ENCODE results near the gene ARHGAP30.

DNA sequence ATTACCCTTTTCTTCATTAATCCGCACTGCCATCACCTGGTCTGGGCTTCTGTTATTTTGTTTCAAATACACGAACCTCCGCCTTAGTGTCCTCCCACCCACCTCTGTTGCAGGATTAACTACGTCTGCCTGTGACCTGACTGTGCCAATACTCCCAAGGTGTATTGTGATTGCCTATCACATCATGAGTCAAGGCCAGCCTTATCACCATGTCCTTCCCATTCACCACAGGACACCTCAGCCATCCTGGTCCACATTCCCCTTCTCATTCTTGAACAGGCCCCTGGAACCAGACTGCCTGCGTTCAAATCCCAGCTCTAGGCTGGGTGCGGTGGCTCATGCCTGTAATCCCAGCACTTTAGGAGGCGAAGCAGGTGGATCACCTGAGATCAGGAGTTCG, 63.1 kb downstream of the ARHGAP30 start:
- TF ChIP-seq TAF1 (IDR thresholded peaks at IDR 0.05; ENCODE audit: low read depth) (no peak), RAD21 (IDR thresholded peaks at IDR 0.05; ENCODE audit: low read depth) (no peak), FOXM1 (IDR thresholded peaks at IDR 0.05; ENCODE audit: borderline replicate concordance, low read depth) (no peak), ZBTB7A (IDR thresholded peaks at IDR 0.05; ENCODE audit: low read depth) (no peak), EP300 (IDR thresholded peaks at IDR 0.05; ENCODE audit: borderline replicate concordance) (no peak), EGR1 (IDR thresholded peaks at IDR 0.05) (no peak), CREB1 (IDR thresholded peaks at IDR 0.05; ENCODE audit: low read depth) (no peak), YY1 (IDR thresholded peaks at IDR 0.05; ENCODE audit: low read depth) (no peak), CEBPB (IDR thresholded peaks at IDR 0.05) (no peak), NFIC (IDR thresholded peaks at IDR 0.05) (no peak)
- TF ChIP-seq, protein P1, sequence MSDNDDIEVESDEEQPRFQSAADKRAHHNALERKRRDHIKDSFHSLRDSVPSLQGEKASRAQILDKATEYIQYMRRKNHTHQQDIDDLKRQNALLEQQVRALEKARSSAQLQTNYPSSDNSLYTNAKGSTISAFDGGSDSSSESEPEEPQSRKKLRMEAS (IDR thresholded peaks at IDR 0.05): no peak
- TF ChIP-seq, protein P2, sequence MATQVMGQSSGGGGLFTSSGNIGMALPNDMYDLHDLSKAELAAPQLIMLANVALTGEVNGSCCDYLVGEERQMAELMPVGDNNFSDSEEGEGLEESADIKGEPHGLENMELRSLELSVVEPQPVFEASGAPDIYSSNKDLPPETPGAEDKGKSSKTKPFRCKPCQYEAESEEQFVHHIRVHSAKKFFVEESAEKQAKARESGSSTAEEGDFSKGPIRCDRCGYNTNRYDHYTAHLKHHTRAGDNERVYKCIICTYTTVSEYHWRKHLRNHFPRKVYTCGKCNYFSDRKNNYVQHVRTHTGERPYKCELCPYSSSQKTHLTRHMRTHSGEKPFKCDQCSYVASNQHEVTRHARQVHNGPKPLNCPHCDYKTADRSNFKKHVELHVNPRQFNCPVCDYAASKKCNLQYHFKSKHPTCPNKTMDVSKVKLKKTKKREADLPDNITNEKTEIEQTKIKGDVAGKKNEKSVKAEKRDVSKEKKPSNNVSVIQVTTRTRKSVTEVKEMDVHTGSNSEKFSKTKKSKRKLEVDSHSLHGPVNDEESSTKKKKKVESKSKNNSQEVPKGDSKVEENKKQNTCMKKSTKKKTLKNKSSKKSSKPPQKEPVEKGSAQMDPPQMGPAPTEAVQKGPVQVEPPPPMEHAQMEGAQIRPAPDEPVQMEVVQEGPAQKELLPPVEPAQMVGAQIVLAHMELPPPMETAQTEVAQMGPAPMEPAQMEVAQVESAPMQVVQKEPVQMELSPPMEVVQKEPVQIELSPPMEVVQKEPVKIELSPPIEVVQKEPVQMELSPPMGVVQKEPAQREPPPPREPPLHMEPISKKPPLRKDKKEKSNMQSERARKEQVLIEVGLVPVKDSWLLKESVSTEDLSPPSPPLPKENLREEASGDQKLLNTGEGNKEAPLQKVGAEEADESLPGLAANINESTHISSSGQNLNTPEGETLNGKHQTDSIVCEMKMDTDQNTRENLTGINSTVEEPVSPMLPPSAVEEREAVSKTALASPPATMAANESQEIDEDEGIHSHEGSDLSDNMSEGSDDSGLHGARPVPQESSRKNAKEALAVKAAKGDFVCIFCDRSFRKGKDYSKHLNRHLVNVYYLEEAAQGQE (IDR thresholded peaks at IDR 0.05; ENCODE audit: low read depth): no peak
- TF ChIP-seq, protein P3, sequence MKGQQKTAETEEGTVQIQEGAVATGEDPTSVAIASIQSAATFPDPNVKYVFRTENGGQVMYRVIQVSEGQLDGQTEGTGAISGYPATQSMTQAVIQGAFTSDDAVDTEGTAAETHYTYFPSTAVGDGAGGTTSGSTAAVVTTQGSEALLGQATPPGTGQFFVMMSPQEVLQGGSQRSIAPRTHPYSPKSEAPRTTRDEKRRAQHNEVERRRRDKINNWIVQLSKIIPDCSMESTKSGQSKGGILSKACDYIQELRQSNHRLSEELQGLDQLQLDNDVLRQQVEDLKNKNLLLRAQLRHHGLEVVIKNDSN (IDR thresholded peaks at IDR 0.05): no peak

All from Ishikawa (cell line).